ENCODE measurements around the gene C10orf120.

DNA sequence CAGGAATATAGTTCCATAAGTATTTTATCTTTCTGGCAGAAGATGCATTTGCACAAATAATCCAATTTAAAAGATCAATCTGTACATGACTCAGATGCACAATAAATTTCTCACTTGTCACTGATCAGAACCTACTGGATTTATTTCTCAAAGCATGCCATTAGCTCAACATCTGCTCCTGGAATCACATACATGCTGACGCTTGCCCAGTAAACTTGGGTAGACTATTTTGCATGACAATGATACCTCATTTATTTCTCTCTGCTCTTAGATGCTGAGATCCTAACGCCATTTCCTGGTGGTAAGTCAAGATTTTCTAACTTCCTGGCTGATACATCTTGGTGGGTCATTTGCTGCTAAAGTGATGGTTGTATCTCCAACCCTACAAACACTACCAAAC is 33.8 kb upstream of the C10orf120 start:
- TF ChIP-seq, protein P1, sequence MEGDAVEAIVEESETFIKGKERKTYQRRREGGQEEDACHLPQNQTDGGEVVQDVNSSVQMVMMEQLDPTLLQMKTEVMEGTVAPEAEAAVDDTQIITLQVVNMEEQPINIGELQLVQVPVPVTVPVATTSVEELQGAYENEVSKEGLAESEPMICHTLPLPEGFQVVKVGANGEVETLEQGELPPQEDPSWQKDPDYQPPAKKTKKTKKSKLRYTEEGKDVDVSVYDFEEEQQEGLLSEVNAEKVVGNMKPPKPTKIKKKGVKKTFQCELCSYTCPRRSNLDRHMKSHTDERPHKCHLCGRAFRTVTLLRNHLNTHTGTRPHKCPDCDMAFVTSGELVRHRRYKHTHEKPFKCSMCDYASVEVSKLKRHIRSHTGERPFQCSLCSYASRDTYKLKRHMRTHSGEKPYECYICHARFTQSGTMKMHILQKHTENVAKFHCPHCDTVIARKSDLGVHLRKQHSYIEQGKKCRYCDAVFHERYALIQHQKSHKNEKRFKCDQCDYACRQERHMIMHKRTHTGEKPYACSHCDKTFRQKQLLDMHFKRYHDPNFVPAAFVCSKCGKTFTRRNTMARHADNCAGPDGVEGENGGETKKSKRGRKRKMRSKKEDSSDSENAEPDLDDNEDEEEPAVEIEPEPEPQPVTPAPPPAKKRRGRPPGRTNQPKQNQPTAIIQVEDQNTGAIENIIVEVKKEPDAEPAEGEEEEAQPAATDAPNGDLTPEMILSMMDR (tag by site-specific recombination; IDR thresholded peaks at IDR 0.05): no peak
- no peak for TF ChIP-seq REPIN1 (tag by site-specific recombination; IDR thresholded peaks at IDR 0.05; ENCODE audit: low read depth)
- TF ChIP-seq ZNF776 (tag by site-specific recombination; IDR thresholded peaks at IDR 0.05; ENCODE audit: borderline replicate concordance): no peak
- TF ChIP-seq ZNF391 (tag by site-specific recombination; IDR thresholded peaks at IDR 0.05; ENCODE audit: borderline replicate concordance, low read depth): no peak
- TF ChIP-seq ZNF292 (tag by site-specific recombination; IDR thresholded peaks at IDR 0.05; ENCODE audit: borderline replicate concordance, low read depth): no peak
- no peak for TF ChIP-seq ZSCAN30 (tag by site-specific recombination; IDR thresholded peaks at IDR 0.05)
- no peak for TF ChIP-seq ZBTB17 (tag by site-specific recombination; IDR thresholded peaks at IDR 0.05)
- no peak for TF ChIP-seq ZNF175 (tag by site-specific recombination; IDR thresholded peaks at IDR 0.05)
- no peak for TF ChIP-seq ZNF558 (tag by site-specific recombination; IDR thresholded peaks at IDR 0.05)
- no peak for TF ChIP-seq TCF7L2 (IDR thresholded peaks at IDR 0.05; ENCODE audit: borderline replicate concordance, low read depth, low read length)
- TF ChIP-seq, protein P2, sequence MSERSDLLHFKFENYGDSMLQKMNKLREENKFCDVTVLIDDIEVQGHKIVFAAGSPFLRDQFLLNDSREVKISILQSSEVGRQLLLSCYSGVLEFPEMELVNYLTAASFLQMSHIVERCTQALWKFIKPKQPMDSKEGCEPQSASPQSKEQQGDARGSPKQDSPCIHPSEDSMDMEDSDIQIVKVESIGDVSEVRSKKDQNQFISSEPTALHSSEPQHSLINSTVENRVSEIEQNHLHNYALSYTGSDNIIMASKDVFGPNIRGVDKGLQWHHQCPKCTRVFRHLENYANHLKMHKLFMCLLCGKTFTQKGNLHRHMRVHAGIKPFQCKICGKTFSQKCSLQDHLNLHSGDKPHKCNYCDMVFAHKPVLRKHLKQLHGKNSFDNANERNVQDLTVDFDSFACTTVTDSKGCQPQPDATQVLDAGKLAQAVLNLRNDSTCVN (tag by site-specific recombination; optimal IDR thresholded peaks at IDR 0.05): no peak
- TF ChIP-seq ZNF600 (tag by site-specific recombination; IDR thresholded peaks at IDR 0.05): no peak
- no peak for TF ChIP-seq ZNF239 (tag by site-specific recombination; IDR thresholded peaks at IDR 0.05)
- no peak for TF ChIP-seq ZNF830 (tag by site-specific recombination; IDR thresholded peaks at IDR 0.05; ENCODE audit: low read depth)

Measured in HEK293 (cell line).